WTC11 (cell line): Measurements from ENCODE around the gene TARDBP.
"Not testable (repeated sequence)": the region's sequence is repeated elsewhere in the genome, so short reads cannot be mapped to it uniquely, and the experiment has no call there.

ENCODE experiments used
- AFF4 ChIP-seq: sonication (generic); formaldehyde crosslinking; IDR thresholded peaks from 2 replicates; pipeline ENCODE4 v1.8.1; 2023; ENCODE audit warnings: mild to moderate bottlenecking, missing genetic modification reagents, borderline replicate concordance
- CREB1 ChIP-seq: sonication (generic); formaldehyde crosslinking; IDR thresholded peaks from 2 replicates; pipeline ENCODE4 v1.8.0; 2023; ENCODE audit warnings: mild to moderate bottlenecking, missing genetic modification reagents
- ERG ChIP-seq: fragments of 250-450 bp; sonication (Bioruptor Pico); IDR thresholded peaks from 2 replicates; pipeline ENCODE4 v1.8.0; 2021; ENCODE audit warnings: mild to moderate bottlenecking
- FOXK1 ChIP-seq: sonication (generic); formaldehyde crosslinking; IDR thresholded peaks from 2 replicates; pipeline ENCODE4 v1.8.0; 2022; ENCODE audit warnings: mild to moderate bottlenecking, moderate library complexity, missing genetic modification reagents
- NR2C2 ChIP-seq: sonication (generic); formaldehyde crosslinking; IDR thresholded peaks from 2 replicates; pipeline ENCODE4 v1.8.0; 2022; ENCODE audit warnings: mild to moderate bottlenecking, missing genetic modification reagents
- TEAD4 ChIP-seq: sonication (generic); formaldehyde crosslinking; IDR thresholded peaks from 2 replicates; pipeline ENCODE4 v1.8.0; 2022; ENCODE audit warnings: mild to moderate bottlenecking, missing genetic modification reagents
- ZNF121 ChIP-seq: sonication (generic); formaldehyde crosslinking; IDR thresholded peaks from 2 replicates; pipeline ENCODE4 v1.8.0; 2023; ENCODE audit warnings: missing genetic modification reagents
- TF ChIP-seq, protein P1 (sequence below): sonication (generic); formaldehyde crosslinking; IDR thresholded peaks from 2 replicates; pipeline ENCODE4 v1.8.0; 2022; ENCODE audit warnings: mild to moderate bottlenecking, missing genetic modification reagents
- TF ChIP-seq, protein P2 (sequence below): fragments of 200-600 bp; IDR thresholded peaks from 2 replicates; pipeline ENCODE4 v1.8.0; 2022; ENCODE audit warnings: antibody characterized with exemption
- TF ChIP-seq, protein P3 (sequence below): sonication (generic); formaldehyde crosslinking; IDR thresholded peaks from 2 replicates; pipeline ENCODE4 v1.8.1; 2023; ENCODE audit warnings: mild to moderate bottlenecking, moderate library complexity, missing genetic modification reagents
- TF ChIP-seq, protein P4 (sequence below): sonication (generic); formaldehyde crosslinking; IDR thresholded peaks from 2 replicates; pipeline ENCODE4 v1.8.0; 2022; ENCODE audit warnings: mild to moderate bottlenecking, missing genetic modification reagents

DNA sequence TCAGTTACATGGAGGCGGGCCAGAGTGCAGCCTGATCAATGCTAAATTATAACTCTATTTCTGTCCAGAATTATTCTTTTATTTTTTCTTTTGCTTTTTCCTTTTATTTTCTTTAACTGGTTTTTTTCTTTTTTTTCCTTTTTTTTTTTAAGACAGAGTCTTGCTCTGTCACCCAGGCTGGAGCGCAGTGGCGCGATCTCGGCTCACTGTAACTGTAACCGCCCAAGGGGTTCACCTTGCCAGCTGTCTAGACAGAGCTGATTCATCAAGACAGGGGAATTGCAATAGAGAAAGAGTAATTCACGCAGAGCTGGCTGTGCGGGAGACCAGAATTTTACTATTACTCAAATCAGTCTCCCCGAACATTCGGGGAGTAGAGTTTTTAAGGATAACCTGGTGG is 38.7 kb downstream of the TARDBP start:
- TF ChIP-seq, protein P1, sequence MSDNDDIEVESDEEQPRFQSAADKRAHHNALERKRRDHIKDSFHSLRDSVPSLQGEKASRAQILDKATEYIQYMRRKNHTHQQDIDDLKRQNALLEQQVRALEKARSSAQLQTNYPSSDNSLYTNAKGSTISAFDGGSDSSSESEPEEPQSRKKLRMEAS: not testable (repeated sequence)
- TF ChIP-seq CREB1 (CRISPR knock-in tag); TEAD4; ZNF121; ERG (CRISPR knock-in tag); AFF4 (CRISPR knock-in tag); NR2C2 (CRISPR knock-in tag); FOXK1 (CRISPR knock-in tag): not testable (repeated sequence)
- TF ChIP-seq, protein P2, sequence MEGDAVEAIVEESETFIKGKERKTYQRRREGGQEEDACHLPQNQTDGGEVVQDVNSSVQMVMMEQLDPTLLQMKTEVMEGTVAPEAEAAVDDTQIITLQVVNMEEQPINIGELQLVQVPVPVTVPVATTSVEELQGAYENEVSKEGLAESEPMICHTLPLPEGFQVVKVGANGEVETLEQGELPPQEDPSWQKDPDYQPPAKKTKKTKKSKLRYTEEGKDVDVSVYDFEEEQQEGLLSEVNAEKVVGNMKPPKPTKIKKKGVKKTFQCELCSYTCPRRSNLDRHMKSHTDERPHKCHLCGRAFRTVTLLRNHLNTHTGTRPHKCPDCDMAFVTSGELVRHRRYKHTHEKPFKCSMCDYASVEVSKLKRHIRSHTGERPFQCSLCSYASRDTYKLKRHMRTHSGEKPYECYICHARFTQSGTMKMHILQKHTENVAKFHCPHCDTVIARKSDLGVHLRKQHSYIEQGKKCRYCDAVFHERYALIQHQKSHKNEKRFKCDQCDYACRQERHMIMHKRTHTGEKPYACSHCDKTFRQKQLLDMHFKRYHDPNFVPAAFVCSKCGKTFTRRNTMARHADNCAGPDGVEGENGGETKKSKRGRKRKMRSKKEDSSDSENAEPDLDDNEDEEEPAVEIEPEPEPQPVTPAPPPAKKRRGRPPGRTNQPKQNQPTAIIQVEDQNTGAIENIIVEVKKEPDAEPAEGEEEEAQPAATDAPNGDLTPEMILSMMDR: not testable (repeated sequence)
- TF ChIP-seq, protein P3, sequence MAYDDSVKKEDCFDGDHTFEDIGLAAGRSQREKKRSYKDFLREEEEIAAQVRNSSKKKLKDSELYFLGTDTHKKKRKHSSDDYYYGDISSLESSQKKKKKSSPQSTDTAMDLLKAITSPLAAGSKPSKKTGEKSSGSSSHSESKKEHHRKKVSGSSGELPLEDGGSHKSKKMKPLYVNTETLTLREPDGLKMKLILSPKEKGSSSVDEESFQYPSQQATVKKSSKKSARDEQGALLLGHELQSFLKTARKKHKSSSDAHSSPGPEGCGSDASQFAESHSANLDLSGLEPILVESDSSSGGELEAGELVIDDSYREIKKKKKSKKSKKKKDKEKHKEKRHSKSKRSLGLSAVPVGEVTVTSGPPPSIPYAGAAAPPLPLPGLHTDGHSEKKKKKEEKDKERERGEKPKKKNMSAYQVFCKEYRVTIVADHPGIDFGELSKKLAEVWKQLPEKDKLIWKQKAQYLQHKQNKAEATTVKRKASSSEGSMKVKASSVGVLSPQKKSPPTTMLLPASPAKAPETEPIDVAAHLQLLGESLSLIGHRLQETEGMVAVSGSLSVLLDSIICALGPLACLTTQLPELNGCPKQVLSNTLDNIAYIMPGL (CRISPR knock-in tag): not testable (repeated sequence)
- TF ChIP-seq, protein P4, sequence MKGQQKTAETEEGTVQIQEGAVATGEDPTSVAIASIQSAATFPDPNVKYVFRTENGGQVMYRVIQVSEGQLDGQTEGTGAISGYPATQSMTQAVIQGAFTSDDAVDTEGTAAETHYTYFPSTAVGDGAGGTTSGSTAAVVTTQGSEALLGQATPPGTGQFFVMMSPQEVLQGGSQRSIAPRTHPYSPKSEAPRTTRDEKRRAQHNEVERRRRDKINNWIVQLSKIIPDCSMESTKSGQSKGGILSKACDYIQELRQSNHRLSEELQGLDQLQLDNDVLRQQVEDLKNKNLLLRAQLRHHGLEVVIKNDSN (CRISPR knock-in tag): not testable (repeated sequence)
